Motor neuron (in vitro differentiated cells): ENCODE measurements around the gene RRP1B. TPM values are rescaled to one million over a fixed set of nuclear protein-coding genes. Genes with fewer than 3 reads are reported as not detected.
"Not testable (repeated sequence)": the region's sequence is repeated elsewhere in the genome, so short reads cannot be mapped to it uniquely, and the experiment has no call there.

Source experiments
- ATAC-seq, 8 experiments: fragments of 200-7000 bp; cut with Tn5 transposase; replicated peaks in 6 of 8; 2 replicates each; pipeline ENCODE4 v1.8.0; 2021; ENCODE audit warnings: mild to moderate bottlenecking in 8 of 8, moderate library complexity in 8 of 8
- H3K27ac ChIP-seq, 2 donors: fragments of 250-450 bp; sonication (Bioruptor Pico); 2 replicates each; pipeline ENCODE4 v1.9.0; 2021; ENCODE audit warnings: antibody characterized with exemption in 2 of 2, mild to moderate bottlenecking in 2 of 2, moderate library complexity in 1 of 2
- H3K4me1 ChIP-seq, 2 donors: fragments of 250-450 bp; sonication (Bioruptor Pico); replicated peaks in 1 of 2; 2 replicates each; pipeline ENCODE4 v1.6.1; 2021; ENCODE audit warnings: antibody characterized with exemption in 2 of 2, mild to moderate bottlenecking in 2 of 2, moderate library complexity in 1 of 2
- H3K4me3 ChIP-seq, 5 donors: fragments of 250-450 bp; sonication (Bioruptor Pico); 2 replicates each; pipeline ENCODE4 v1.9.0; 2021; ENCODE audit warnings: antibody characterized with exemption in 5 of 5, mild to moderate bottlenecking in 5 of 5, moderate library complexity in 4 of 5
- WGBS, 10 experiments: fragments of 450-650 bp; shearing (Covaris generic); methylation state at CpG; one replicate each; pipeline ENCODE4 v1.0.0; 2022; 5-methylcytosine and 5-hydroxymethylcytosine counted together
- in situ Hi-C, 9 experiments: fragments of 400-800 bp; cut with MboI; loops; one replicate each; pipeline ENCODE4 v1.15.0; 2021; ENCODE audit warnings: low sequenced_read_pairs in 9 of 9, low pct_unique_long_range_greater_than_20kb in 2 of 9; ENCODE audit not compliant: unreplicated experiment in 9 of 9
- total RNA-seq, 8 experiments: library from RNA; unstranded; fragments of 300-600 nt; gene quantifications; 2 replicates each; pipeline versions ENCODE4 v1.2.3 to v1.2.4, GENCODE V29; 2022

The RRP1B gene, protein sequence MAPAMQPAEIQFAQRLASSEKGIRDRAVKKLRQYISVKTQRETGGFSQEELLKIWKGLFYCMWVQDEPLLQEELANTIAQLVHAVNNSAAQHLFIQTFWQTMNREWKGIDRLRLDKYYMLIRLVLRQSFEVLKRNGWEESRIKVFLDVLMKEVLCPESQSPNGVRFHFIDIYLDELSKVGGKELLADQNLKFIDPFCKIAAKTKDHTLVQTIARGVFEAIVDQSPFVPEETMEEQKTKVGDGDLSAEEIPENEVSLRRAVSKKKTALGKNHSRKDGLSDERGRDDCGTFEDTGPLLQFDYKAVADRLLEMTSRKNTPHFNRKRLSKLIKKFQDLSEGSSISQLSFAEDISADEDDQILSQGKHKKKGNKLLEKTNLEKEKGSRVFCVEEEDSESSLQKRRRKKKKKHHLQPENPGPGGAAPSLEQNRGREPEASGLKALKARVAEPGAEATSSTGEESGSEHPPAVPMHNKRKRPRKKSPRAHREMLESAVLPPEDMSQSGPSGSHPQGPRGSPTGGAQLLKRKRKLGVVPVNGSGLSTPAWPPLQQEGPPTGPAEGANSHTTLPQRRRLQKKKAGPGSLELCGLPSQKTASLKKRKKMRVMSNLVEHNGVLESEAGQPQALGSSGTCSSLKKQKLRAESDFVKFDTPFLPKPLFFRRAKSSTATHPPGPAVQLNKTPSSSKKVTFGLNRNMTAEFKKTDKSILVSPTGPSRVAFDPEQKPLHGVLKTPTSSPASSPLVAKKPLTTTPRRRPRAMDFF
- 10 to 100 TPM; 14.0 to 45.9 (median 23.5) TPM for total RNA-seq

DNA sequence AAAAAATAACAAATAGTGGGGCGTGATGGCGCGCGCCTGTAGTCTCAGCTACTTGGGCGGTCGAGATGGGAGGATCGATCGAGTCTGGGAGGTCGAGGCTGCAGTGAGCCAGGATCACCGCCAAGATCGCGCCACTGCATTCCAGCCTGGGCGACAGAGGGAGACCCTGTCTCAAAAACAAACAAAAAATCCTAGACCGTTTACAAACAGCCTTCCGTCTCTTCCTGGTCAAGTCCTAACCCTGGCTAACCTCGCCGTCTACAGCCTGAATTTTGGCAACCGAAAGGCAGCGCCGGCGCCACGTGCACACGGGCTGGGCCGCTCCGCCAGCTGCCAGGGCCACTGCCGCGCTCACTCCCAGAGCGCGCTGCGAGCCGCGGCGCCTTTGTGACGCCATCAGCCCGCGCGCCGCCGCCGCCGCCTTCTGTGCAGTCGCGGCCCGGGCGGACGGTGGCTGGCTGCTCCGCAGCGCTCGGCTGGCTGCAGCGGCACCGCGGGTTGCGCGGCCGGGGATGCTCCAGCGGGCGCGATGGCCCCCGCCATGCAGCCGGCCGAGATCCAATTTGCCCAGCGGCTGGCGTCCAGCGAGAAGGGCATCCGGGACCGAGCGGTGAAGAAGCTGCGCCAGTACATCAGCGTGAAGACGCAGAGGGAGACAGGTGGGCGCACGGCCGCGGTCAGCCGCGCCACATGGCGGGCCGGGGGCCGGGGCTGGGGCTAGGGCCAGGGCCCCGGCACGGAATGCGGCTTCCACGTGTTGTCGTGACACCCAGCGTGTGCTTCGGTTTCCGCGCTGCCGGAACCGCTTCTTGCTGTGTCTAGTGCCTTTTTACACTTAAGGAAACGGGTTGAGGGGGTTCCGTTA lies at the start of gene RRP1B, which contains the start of gene HSF2BP:
TSS of gene RRP1B (plus strand) at position 425 of the 865 bp plus-strand sequence. CDS start at position 530, 105 bp downstream.
TSS of gene HSF2BP (minus strand) at position 353 of the 865 bp plus-strand sequence. CDS start 1,392 bp downstream, outside the sequence.
- in situ Hi-C loops: no loop called here
- WGBS, 10 experiments: 2 to 77% (median 21%) methylated on average over 7 to 38 of the region's 92 CpGs; no CpG with 5 or more reads in 5 of the 10 experiments
- Histone ChIP-seq H3K27ac (peak within 1 kb of the TSS; percentile 91 to 95), H3K4me3 (peak within 1 kb of the TSS; percentile 61 to 98 (median 96)), H3K4me1 (peaks cover 9 to 15% of the 10 kb centered on the region in 2 donors)
- peak; percentile 91 to 97 (median 96) for ATAC-seq

DNA sequence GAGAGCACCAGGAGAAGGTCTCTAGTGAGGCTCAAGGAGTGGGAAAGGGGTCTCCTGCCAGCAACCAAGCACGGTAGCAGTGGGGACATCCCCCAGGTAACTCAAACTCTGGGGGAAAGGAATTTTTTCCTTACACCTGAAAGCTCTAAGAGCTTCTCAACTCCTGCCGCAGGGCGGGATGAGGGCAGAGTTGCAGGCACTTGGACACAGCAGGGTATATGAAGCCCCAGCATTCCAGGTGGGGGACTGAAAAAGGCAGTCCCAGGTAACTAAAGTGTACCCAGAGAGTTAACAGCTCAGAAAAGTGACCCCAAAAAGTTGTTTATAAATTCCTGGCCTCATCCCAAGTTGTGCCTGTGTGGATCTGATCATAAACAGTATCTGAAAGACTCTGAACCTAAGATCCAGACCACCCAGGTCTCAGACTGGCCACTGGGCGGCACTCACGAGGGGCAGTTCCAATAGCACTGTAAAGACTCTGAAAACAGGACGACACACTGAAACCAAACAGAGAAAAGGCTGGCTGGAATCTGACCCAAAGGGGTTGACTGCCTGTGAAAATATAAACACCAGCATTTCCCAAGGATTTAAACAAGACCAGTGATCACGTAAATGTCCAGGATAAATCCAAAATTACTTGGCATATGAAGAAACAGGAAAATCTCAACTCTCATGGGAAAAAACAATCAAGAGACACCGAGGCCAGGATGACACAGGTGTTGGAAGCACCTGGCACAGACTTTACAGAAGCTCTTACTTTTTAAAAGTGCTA lies 47.6 kb upstream of the RRP1B start:
- WGBS, 10 experiments: 43 to 93% (median 57%) methylated on average over 1 to 8 of the region's 8 CpGs; no CpG with 5 or more reads in 2 of the 10 experiments
- peak; percentile 29 to 93 (median 68) for ATAC-seq
- Histone ChIP-seq H3K27ac (no peak overlapping the region), H3K4me3 (no peak overlapping the region), H3K4me1 (no peaks in the 10 kb centered on the region)
- in situ Hi-C loops: no loop called here

- ATAC-seq: no peak
- Histone ChIP-seq H3K4me3 (no peak overlapping the region), H3K4me1 (no peaks in the 10 kb centered on the region), H3K27ac (no peak overlapping the region)
- in situ Hi-C loops: no loop called here
- 79 to 100% (median 89%) methylated on average over 1 to 7 of the region's 8 CpGs for WGBS, 10 experiments
Observed at GRCh38 chr21:43613755-43614638, 45.4 kb upstream of the RRP1B start.

- Histone ChIP-seq H3K27ac (no peak overlapping the region), H3K4me3 (no peak overlapping the region), H3K4me1 (no peaks in the 10 kb centered on the region)
- in situ Hi-C loops: no loop called here
- 80 to 100% (median 85%) methylated on average over 1 to 5 of the region's 5 CpGs; no CpG with 5 or more reads in 1 of the 10 experiments for WGBS, 10 experiments
- ATAC-seq: no peak
Observed at GRCh38 chr21:43614839-43615238, 44.5 kb upstream of the RRP1B start.

GRCh38 chr21:43616861-43617260 lies 42.5 kb upstream of the RRP1B start:
- H3K4me3 ChIP-seq, H3K4me1 ChIP-seq, in situ Hi-C loops, ATAC-seq, H3K27ac ChIP-seq: not testable (repeated sequence)
- WGBS, 10 experiments: 38 to 92% (median 67%) methylated on average over 1 to 3 of the region's 3 CpGs; no CpG with 5 or more reads in 1 of the 10 experiments

- no peak overlapping the region for H3K27ac ChIP-seq
- no peak for ATAC-seq
- in situ Hi-C loops: no loop called here
- WGBS, 10 experiments: 67 to 100% (median 97%) methylated on average over 1 to 4 of the region's 4 CpGs; no CpG with 5 or more reads in 1 of the 10 experiments
- H3K4me3 ChIP-seq: no peak overlapping the region
- H3K4me1 ChIP-seq: no peaks in the 10 kb centered on the region
Observed at GRCh38 chr21:43618940-43619339, 40.4 kb upstream of the RRP1B start.

DNA sequence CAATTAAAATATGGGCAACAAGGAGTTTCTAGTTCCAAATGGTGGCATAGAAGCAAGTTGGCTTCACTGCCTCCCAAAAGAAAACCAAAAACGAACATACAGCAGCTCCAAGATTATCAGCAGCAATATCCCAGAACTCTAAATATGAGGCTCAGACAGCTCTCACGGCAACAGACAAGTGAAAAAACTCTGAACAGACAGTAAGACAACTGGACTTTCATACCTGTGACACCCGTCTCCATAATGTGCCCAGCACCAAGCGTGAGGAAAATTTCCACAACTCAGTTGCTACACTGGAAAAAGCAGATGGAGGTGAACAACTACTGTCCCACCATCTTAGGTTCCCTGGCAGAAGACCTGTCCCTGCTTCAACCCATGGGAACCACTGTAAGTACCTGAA lies 40.0 kb upstream of the RRP1B start:
- in situ Hi-C loops: no loop called here
- WGBS, 10 experiments: 65 to 100% (median 92%) methylated on average over 1 to 4 of the region's 4 CpGs; no CpG with 5 or more reads in 1 of the 10 experiments
- no peak overlapping the region for H3K27ac ChIP-seq
- H3K4me1 ChIP-seq: no peaks in the 10 kb centered on the region
- no peak for ATAC-seq
- no peak overlapping the region for H3K4me3 ChIP-seq

- no peak for ATAC-seq
- Histone ChIP-seq H3K27ac (no peak overlapping the region), H3K4me1 (no peaks in the 10 kb centered on the region), H3K4me3 (no peak overlapping the region)
- 33 to 100% (median 80%) methylated on average over 1 to 4 of the region's 4 CpGs for WGBS, 10 experiments
- in situ Hi-C loops: no loop called here
Observed at GRCh38 chr21:43619856-43620255, 39.5 kb upstream of the RRP1B start.

GRCh38 chr21:43622796-43623195 lies 36.6 kb upstream of the RRP1B start:
- no peak overlapping the region for H3K4me3 ChIP-seq
- no peak overlapping the region for H3K27ac ChIP-seq

GRCh38 chr21:43623588-43623987 lies 35.8 kb upstream of the RRP1B start:
- WGBS, 10 experiments: 64 to 100% (median 90%) methylated on average over 1 to 2 of the region's 2 CpGs; no CpG with 5 or more reads in 1 of the 10 experiments
- no peak for ATAC-seq
- Histone ChIP-seq H3K27ac (no peak overlapping the region), H3K4me1 (no peaks in the 10 kb centered on the region), H3K4me3 (no peak overlapping the region)
- in situ Hi-C loops: no loop called here

More at GRCh38 chr21:43622796-43623195, 36.6 kb upstream of the RRP1B start:
- ATAC-seq: no peak
- in situ Hi-C loops: no loop called here
- WGBS, 10 experiments: 0 to 85% (median 27%) methylated on average over 1 to 2 of the region's 2 CpGs; no CpG with 5 or more reads in 5 of the 10 experiments
- H3K4me1 ChIP-seq: no peaks in the 10 kb centered on the region

DNA sequence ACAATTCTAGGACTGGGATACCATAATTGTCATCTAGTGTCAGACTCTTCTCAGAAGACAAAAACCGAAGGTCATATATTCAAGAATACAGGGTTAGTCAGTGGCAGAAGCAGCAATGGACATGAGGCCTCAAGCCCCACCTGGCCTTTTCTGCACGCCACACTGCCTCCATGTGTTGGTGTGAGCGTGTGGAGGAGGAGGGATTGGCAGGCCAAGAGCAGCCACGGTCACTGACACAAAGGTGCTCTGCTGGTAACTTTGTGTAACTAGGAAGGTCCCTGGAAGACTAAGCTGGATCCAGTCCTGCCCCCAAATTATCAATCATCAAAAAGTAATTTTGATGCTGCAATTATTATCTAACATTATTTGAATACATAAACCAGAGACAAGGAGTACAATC lies 35.0 kb upstream of the RRP1B start:
- Histone ChIP-seq H3K27ac (no peak overlapping the region), H3K4me1 (no peaks in the 10 kb centered on the region), H3K4me3 (no peak overlapping the region)
- WGBS, 10 experiments: 65 to 94% (median 78%) methylated on average over 1 to 3 of the region's 4 CpGs; no CpG with 5 or more reads in 4 of the 10 experiments
- ATAC-seq: no peak
- in situ Hi-C loops: no loop called here
